ENCODE results near the gene PSMG1. TPM values are rescaled to one million over a fixed set of nuclear protein-coding genes. Genes with fewer than 3 reads are reported as not detected.

Gene PSMG1
- total RNA-seq, 4 donors from 2014 or later = 12.9 to 53.5 (median 30.3) TPM

GRCh38 chr21:39132248-39132647, 51.0 kb downstream of the PSMG1 start:
- Histone ChIP-seq H3K9me3 (no peaks in the 10 kb centered on the region), H3K4me3 (no peak overlapping the region), H3K4me1 (no peaks in the 10 kb centered on the region), H3K27me3 (no peaks in the 10 kb centered on the region), H3K36me3 (no peaks in the 10 kb centered on the region), H3K27ac (no peak overlapping the region)
- ATAC-seq (no peak), DNase-seq (no peak)
- no peak for TF ChIP-seq POLR2A (IDR thresholded peaks at IDR 0.05)
- TF ChIP-seq CTCF (IDR thresholded peaks at IDR 0.05 in 4 of 5, conservative IDR thresholded peaks at IDR 0.05 in 1 of 5) = no peak
- intact Hi-C loops (cut with DNase I; ENCODE audit: low total_unique reads) = no loop called here
- in situ Hi-C loops (cut with MboI; ENCODE audit: low sequenced_read_pairs in 4 of 4) = loop anchor here in 3 of 4 donors (25.0 kb wide), 1 partner anchor 620 kb away; no protein-coding TSS in a partner anchor

GRCh38 chr21:39131791-39132190, 51.5 kb downstream of the PSMG1 start:
- H3K27me3 ChIP-seq = no peaks in the 10 kb centered on the region
- no peaks in the 10 kb centered on the region for H3K4me1 ChIP-seq
- no peak for TF ChIP-seq CTCF (IDR thresholded peaks at IDR 0.05 in 4 of 5, conservative IDR thresholded peaks at IDR 0.05 in 1 of 5)
- H3K36me3 ChIP-seq = no peaks in the 10 kb centered on the region
- no peaks in the 10 kb centered on the region for H3K9me3 ChIP-seq
- ATAC-seq = no peak
- intact Hi-C loops (cut with DNase I; ENCODE audit: low total_unique reads) = no loop called here
- H3K4me3 ChIP-seq = no peak overlapping the region
- in situ Hi-C loops (cut with MboI; ENCODE audit: low sequenced_read_pairs in 4 of 4) = loop anchor here in 3 of 4 donors (25.0 kb wide), 1 partner anchor 619 kb away; no protein-coding TSS in a partner anchor
- DNase-seq = no peak
- no peak overlapping the region for H3K27ac ChIP-seq

- no peak overlapping the region for H3K27ac ChIP-seq
- H3K27me3 ChIP-seq = no peaks in the 10 kb centered on the region
- no peak for ATAC-seq
- DNase-seq = no peak
- intact Hi-C loops (cut with DNase I; ENCODE audit: low total_unique reads) = loop anchor here (2.0 to 5.0 kb wide), 2 partner anchors 39 to 105 kb away; no protein-coding TSS in a partner anchor
- TF ChIP-seq CTCF (IDR thresholded peaks at IDR 0.05 in 4 of 5, conservative IDR thresholded peaks at IDR 0.05 in 1 of 5) (no peak), POLR2A (IDR thresholded peaks at IDR 0.05) (no peak)
- peaks cover 0 to under 1% of the 10 kb centered on the region in 2 donors for H3K4me1 ChIP-seq
- no peak overlapping the region for H3K4me3 ChIP-seq
- in situ Hi-C loops (cut with MboI; ENCODE audit: low sequenced_read_pairs in 4 of 4) = loop anchor here (5.0 to 25.0 kb wide), 4 partner anchors 323 to 615 kb away; partner anchors contain the start of gene ETS2 (in 3 of the 4)
- no peaks in the 10 kb centered on the region for H3K9me3 ChIP-seq
- no peaks in the 10 kb centered on the region for H3K36me3 ChIP-seq
Measured at GRCh38 chr21:39127506-39127905, 55.7 kb downstream of the PSMG1 start.

GRCh38 chr21:39126486-39126806, 56.8 kb downstream of the PSMG1 start:
- intact Hi-C loops (cut with DNase I; ENCODE audit: low total_unique reads) (loop anchor here (1.0 to 5.0 kb wide), 4 partner anchors 38 to 392 kb away; partner anchors contain the start of gene ETS2), in situ Hi-C loops (cut with MboI; ENCODE audit: low sequenced_read_pairs in 4 of 4) (loop anchor here (5.0 to 25.0 kb wide), 4 partner anchors 322 to 614 kb away; partner anchors contain the start of gene ETS2 (in 3 of the 4))
- Histone ChIP-seq H3K27ac (peak overlapping the region in 2 of 4 donors; percentile 9 to 39), H3K4me1 (peaks cover 6 to 9% of the 10 kb centered on the region in 2 donors), H3K27me3 (no peaks in the 10 kb centered on the region), H3K36me3 (no peaks in the 10 kb centered on the region), H3K4me3 (no peak overlapping the region), H3K9me3 (no peaks in the 10 kb centered on the region)
- TF ChIP-seq POLR2A (IDR thresholded peaks at IDR 0.05) (no peak), CTCF (IDR thresholded peaks at IDR 0.05 in 4 of 5, conservative IDR thresholded peaks at IDR 0.05 in 1 of 5) (no peak)
- ATAC-seq (no peak), DNase-seq (no peak)
